GM23338 (cell line): ENCODE results near the gene C6orf118. TPM values are rescaled to one million over a fixed set of nuclear protein-coding genes. Genes with fewer than 3 reads are reported as not detected.

Experiments used
- ATAC-seq: fragments of 200-7000 bp; cut with Tn5 transposase; 3 replicates; pipeline ENCODE4 v1.9.1; 2020
- DNase-seq: peaks from one replicate; pipeline ENCODE4 v3.0.0-alpha.2; 2015; ENCODE audit warnings: low spot score
- H2AFZ ChIP-seq: fragments of 200-600 bp; sonication (generic); 2 replicates; pipeline ENCODE4 v1.8.0; 2016; ENCODE audit warnings: antibody characterized with exemption, mild to moderate bottlenecking, moderate library complexity
- H3F3A ChIP-seq: fragments of 200-600 bp; sonication (generic); replicated peaks from 2 replicates; pipeline ENCODE4 v1.8.0; 2017; ENCODE audit warnings: antibody characterized with exemption, mixed run types, low read depth
- H3K27ac ChIP-seq: fragments of 200-600 bp; sonication (generic); 2 replicates; pipeline ENCODE4 v1.6.1; 2016; ENCODE audit warnings: low read depth
- H3K27me3 ChIP-seq: fragments of 200-600 bp; sonication (generic); 2 replicates; pipeline ENCODE4 v1.8.0; 2016; ENCODE audit warnings: mild to moderate bottlenecking, mixed run types, moderate library complexity; ENCODE audit not compliant: insufficient read depth
- H3K36me3 ChIP-seq: fragments of 200-600 bp; sonication (generic); 2 replicates; pipeline ENCODE4 v1.8.0; 2016; ENCODE audit warnings: mild to moderate bottlenecking; ENCODE audit not compliant: insufficient read depth
- H3K4me1 ChIP-seq: fragments of 200-600 bp; sonication (generic); 2 replicates; pipeline ENCODE4 v1.8.0; 2016; ENCODE audit warnings: mild to moderate bottlenecking, moderate library complexity; ENCODE audit not compliant: insufficient read depth
- H3K4me2 ChIP-seq: fragments of 200-600 bp; sonication (generic); 2 replicates; pipeline ENCODE4 v1.7.1; 2017; ENCODE audit warnings: mixed run types
- H3K4me3 ChIP-seq: fragments of 200-600 bp; sonication (generic); 2 replicates; pipeline ENCODE4 v1.6.1; 2016; ENCODE audit warnings: mixed run types
- H3K79me2 ChIP-seq: fragments of 200-600 bp; sonication (generic); replicated peaks from 2 replicates; pipeline ENCODE4 v1.8.0; 2017; ENCODE audit warnings: mild to moderate bottlenecking; ENCODE audit not compliant: insufficient read depth
- H3K9me2 ChIP-seq: fragments of 200-600 bp; sonication (generic); 2 replicates; pipeline ENCODE4 v1.8.0; 2017; ENCODE audit not compliant: insufficient read depth
- H4K20me1 ChIP-seq: fragments of 200-600 bp; sonication (generic); replicated peaks from 2 replicates; pipeline ENCODE4 v1.8.0; 2017; ENCODE audit warnings: mild to moderate bottlenecking; ENCODE audit not compliant: insufficient read depth
- H3K27ac Mint-ChIP-seq: 2 replicates; pipeline ENCODE4 v1.8.0; 2020; ENCODE audit warnings: inconsistent platforms, mild to moderate bottlenecking, moderate library complexity, mixed read lengths
- H3K27me3 Mint-ChIP-seq: 3 replicates; pipeline ENCODE4 v1.8.0; 2022; ENCODE audit warnings: low read depth, mild to moderate bottlenecking, moderate library complexity, mixed read lengths, inconsistent platforms; ENCODE audit not compliant: insufficient read depth, poor library complexity
- H3K36me3 Mint-ChIP-seq: 3 replicates; pipeline ENCODE4 v1.8.0; 2021; ENCODE audit warnings: low read depth, mild to moderate bottlenecking, inconsistent platforms, moderate library complexity, mixed read lengths
- H3K4me1 Mint-ChIP-seq: 3 replicates; pipeline ENCODE4 v1.8.0; 2020; ENCODE audit warnings: mild to moderate bottlenecking, inconsistent platforms, mixed read lengths
- H3K4me3 Mint-ChIP-seq: 3 replicates; pipeline ENCODE4 v1.8.0; 2021; ENCODE audit warnings: moderate library complexity, mild to moderate bottlenecking, inconsistent platforms, mixed read lengths
- H3K9me3 Mint-ChIP-seq: 3 replicates; pipeline ENCODE4 v1.8.0; 2020; ENCODE audit warnings: moderate library complexity, mild to moderate bottlenecking, inconsistent platforms, mixed read lengths
- CREB1 ChIP-seq: fragments of 250-450 bp; sonication (Bioruptor Pico); IDR thresholded peaks from 2 replicates; pipeline ENCODE4 v1.5.0; 2020; ENCODE audit warnings: low read depth, mild to moderate bottlenecking, moderate library complexity
- ETS1 ChIP-seq: IDR thresholded peaks from 2 replicates; pipeline ENCODE4 v1.6.1; 2016; ENCODE audit warnings: antibody characterized with exemption
- EZH2 ChIP-seq: fragments of 200-600 bp; sonication (generic); IDR thresholded peaks from one replicate; pipeline ENCODE4 v1.8.0; 2017; ENCODE audit warnings: antibody characterized with exemption, mild to moderate bottlenecking, low read depth; ENCODE audit not compliant: unreplicated experiment
- EZH2phosphoT487 ChIP-seq: fragments of 200-600 bp; sonication (generic); IDR thresholded peaks from one replicate; pipeline ENCODE4 v1.8.1; 2018; ENCODE audit warnings: antibody characterized with exemption; ENCODE audit not compliant: unreplicated experiment
- JUNB ChIP-seq: IDR thresholded peaks from one replicate; pipeline ENCODE4 v1.6.1; 2016; ENCODE audit warnings: antibody characterized with exemption; ENCODE audit not compliant: unreplicated experiment
- NANOG ChIP-seq: IDR thresholded peaks from 2 replicates; pipeline ENCODE4 v1.6.1; 2016; ENCODE audit warnings: antibody characterized with exemption, borderline replicate concordance
- POLR2AphosphoS5 ChIP-seq: IDR thresholded peaks from 2 replicates; pipeline ENCODE4 v1.6.1; 2016; ENCODE audit warnings: antibody characterized with exemption, low read depth
- REST ChIP-seq: IDR thresholded peaks from one replicate; pipeline ENCODE4 v1.6.1; 2018; ENCODE audit warnings: antibody characterized with exemption; ENCODE audit not compliant: unreplicated experiment
- STAT1 ChIP-seq: IDR thresholded peaks from one replicate; pipeline ENCODE4 v1.6.1; 2016; ENCODE audit warnings: antibody characterized with exemption; ENCODE audit not compliant: unreplicated experiment
- ZNF114 ChIP-seq: fragments of 250-450 bp; sonication (Bioruptor Pico); IDR thresholded peaks from 2 replicates; pipeline ENCODE4 v1.5.0; 2020; ENCODE audit warnings: mild to moderate bottlenecking, moderate library complexity
- ZNF331 ChIP-seq: fragments of 250-450 bp; sonication (Bioruptor Pico); IDR thresholded peaks from 2 replicates; pipeline ENCODE4 v1.5.0; 2020; ENCODE audit warnings: low read depth, mild to moderate bottlenecking, moderate library complexity
- polyA plus RNA-seq: library from polyadenylated mRNA; unstranded; fragments of >200 nt; fragmentation: Nextera tagmentation; extraction: Ambion mirVana; gene quantifications from 2 replicates; pipeline ENCODE4 v1.2.1, GENCODE V29; 2016
- total RNA-seq: library from RNA; depleted of rRNA; stranded (reverse); fragments of >200 nt; shearing (Covaris generic); gene quantifications from 2 replicates; pipeline ENCODE4 v1.2.3, GENCODE V29; 2014
- TF ChIP-seq, protein P1 (sequence below), 2 experiments: fragments of 200-600 bp in 1 of 2; sonication (generic) in 1 of 2; conservative IDR thresholded peaks; 2 replicates each; pipeline versions ENCODE4 v1.5.1 to v1.6.1; 2016 to 2017; ENCODE audit warnings: antibody characterized with exemption in 2 of 2, low read depth in 2 of 2, mild to moderate bottlenecking in 2 of 2, moderate library complexity in 1 of 2

The C6orf118 gene
- total and polyA plus RNA-seq, 2 experiments from 2014 or later = 0.35 to 1.1 TPM

DNA sequence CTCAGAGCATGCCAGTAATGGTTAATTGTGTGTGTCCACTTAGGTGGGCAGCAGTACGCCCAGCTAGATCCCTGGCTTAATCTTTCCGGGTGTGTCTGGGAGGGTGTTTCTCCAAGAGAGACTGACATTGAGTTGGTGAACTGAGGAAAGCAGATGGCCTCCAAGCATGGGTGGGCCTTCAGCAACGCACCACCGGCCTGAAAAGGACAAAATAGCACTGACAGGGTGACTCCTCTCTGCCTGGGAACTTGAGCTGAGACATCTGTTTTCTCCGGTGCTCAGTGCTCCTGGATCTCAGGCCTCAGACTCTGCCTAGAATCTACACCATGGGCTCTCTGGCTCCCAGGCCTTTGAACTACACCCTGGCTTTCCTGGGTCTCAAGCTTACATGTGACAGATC is 43.2 kb downstream of the C6orf118 start:
- H3K4me1 ChIP-seq = no peaks in the 10 kb centered on the region
- TF ChIP-seq EZH2phosphoT487 (no peak), ZNF331 (CRISPR knock-in tag) (no peak), CREB1 (CRISPR knock-in tag) (no peak), POLR2AphosphoS5 (no peak)
- H3K27me3 ChIP-seq = no peaks in the 10 kb centered on the region
- H3K4me2 ChIP-seq = no peak overlapping the region
- no peaks in the 10 kb centered on the region for H3F3A ChIP-seq
- no peak overlapping the region for H3K4me3 ChIP-seq
- no peaks in the 10 kb centered on the region for H3K36me3 ChIP-seq
- no peaks in the 10 kb centered on the region for H3K79me2 ChIP-seq
- Mint-ChIP-seq H3K4me1 (no peaks in the 10 kb centered on the region), H3K27me3 (peaks cover 3% of the 10 kb centered on the region), H3K36me3 (no peaks in the 10 kb centered on the region), H3K4me3 (no peak overlapping the region), H3K9me3 (peaks cover 7% of the 10 kb centered on the region), H3K27ac (no peak overlapping the region)
- no peaks in the 10 kb centered on the region for H3K9me2 ChIP-seq
- DNase-seq (no peak), ATAC-seq (no peak)
- no peak overlapping the region for H2AFZ ChIP-seq
- no peaks in the 10 kb centered on the region for H4K20me1 ChIP-seq
- H3K27ac ChIP-seq = no peak overlapping the region

GRCh38 chr6:165260462-165260861 is 48.9 kb downstream of the C6orf118 start:
- Mint-ChIP-seq H3K9me3 (peaks cover 39% of the 10 kb centered on the region), H3K4me1 (no peaks in the 10 kb centered on the region), H3K36me3 (peaks cover 8% of the 10 kb centered on the region), H3K27ac (no peak overlapping the region), H3K27me3 (no peaks in the 10 kb centered on the region), H3K4me3 (no peak overlapping the region)
- Histone ChIP-seq H4K20me1 (no peaks in the 10 kb centered on the region), H3K4me1 (no peaks in the 10 kb centered on the region), H3F3A (no peaks in the 10 kb centered on the region), H3K4me2 (no peak overlapping the region), H2AFZ (no peak overlapping the region), H3K27ac (no peak overlapping the region), H3K4me3 (no peak overlapping the region), H3K36me3 (no peaks in the 10 kb centered on the region), H3K9me2 (no peaks in the 10 kb centered on the region), H3K27me3 (no peaks in the 10 kb centered on the region), H3K79me2 (no peaks in the 10 kb centered on the region)
- no peak for ATAC-seq
- no peak for DNase-seq
- TF ChIP-seq EZH2phosphoT487 (no peak), ETS1 (no peak), ZNF114 (CRISPR knock-in tag) (no peak), JUNB (no peak), REST (no peak), STAT1 (no peak), NANOG (no peak), POLR2AphosphoS5 (no peak), CREB1 (CRISPR knock-in tag) (no peak), EZH2 (no peak), ZNF331 (CRISPR knock-in tag) (no peak)
- TF ChIP-seq, protein P1, sequence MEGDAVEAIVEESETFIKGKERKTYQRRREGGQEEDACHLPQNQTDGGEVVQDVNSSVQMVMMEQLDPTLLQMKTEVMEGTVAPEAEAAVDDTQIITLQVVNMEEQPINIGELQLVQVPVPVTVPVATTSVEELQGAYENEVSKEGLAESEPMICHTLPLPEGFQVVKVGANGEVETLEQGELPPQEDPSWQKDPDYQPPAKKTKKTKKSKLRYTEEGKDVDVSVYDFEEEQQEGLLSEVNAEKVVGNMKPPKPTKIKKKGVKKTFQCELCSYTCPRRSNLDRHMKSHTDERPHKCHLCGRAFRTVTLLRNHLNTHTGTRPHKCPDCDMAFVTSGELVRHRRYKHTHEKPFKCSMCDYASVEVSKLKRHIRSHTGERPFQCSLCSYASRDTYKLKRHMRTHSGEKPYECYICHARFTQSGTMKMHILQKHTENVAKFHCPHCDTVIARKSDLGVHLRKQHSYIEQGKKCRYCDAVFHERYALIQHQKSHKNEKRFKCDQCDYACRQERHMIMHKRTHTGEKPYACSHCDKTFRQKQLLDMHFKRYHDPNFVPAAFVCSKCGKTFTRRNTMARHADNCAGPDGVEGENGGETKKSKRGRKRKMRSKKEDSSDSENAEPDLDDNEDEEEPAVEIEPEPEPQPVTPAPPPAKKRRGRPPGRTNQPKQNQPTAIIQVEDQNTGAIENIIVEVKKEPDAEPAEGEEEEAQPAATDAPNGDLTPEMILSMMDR (conservative IDR thresholded peaks at IDR 0.05; ENCODE audit: low read depth in 2 of 2) = no peak
